Thyroid gland (tissue), 4 donors: Measurements from ENCODE around the gene SOCS7. TPM values are rescaled to one million over a fixed set of nuclear protein-coding genes. Genes with fewer than 3 reads are reported as not detected.

Experiments
- DNase-seq, 2 donors: peaks; one replicate each; pipeline ENCODE4 v3.0.0-alpha.2; 2019
- H3K27ac ChIP-seq, 3 donors: fragments of 200-600 bp; sonication (generic); 1 replicate in 2 of 3; 2 replicates in 1 of 3; pipeline ENCODE4 v1.5.1; 2016 to 2019; ENCODE audit warnings: mild to moderate bottlenecking in 1 of 3, moderate library complexity in 1 of 3
- H3K27me3 ChIP-seq: fragments of 200-600 bp; sonication (generic); one replicate; pipeline ENCODE4 v1.5.1; 2019
- H3K36me3 ChIP-seq, 2 donors: fragments of 200-600 bp; sonication (generic); one replicate each; pipeline ENCODE4 v1.5.1; 2016 to 2019
- H3K4me1 ChIP-seq, 2 donors: fragments of 200-600 bp; sonication (generic); one replicate each; pipeline ENCODE4 v1.5.1; 2017 to 2019
- H3K4me3 ChIP-seq, 3 donors: fragments of 200-600 bp; sonication (generic); replicated peaks in 1 of 3; 1 replicate in 2 of 3; 2 replicates in 1 of 3; pipeline ENCODE4 v1.5.1; 2016; ENCODE audit warnings: mild to moderate bottlenecking in 1 of 3
- H3K9me3 ChIP-seq: fragments of 200-600 bp; sonication (generic); one replicate; pipeline ENCODE4 v1.5.1; 2017
- CTCF ChIP-seq, 6 experiments: fragments of 200-600 bp in 3 of 6; fragments of 450-650 bp in 3 of 6; sonication (generic) in 3 of 6; IDR thresholded peaks; one replicate each; pipeline ENCODE4 v1.5.1; 2016 to 2019; ENCODE audit warnings: antibody characterized with exemption in 6 of 6, mild to moderate bottlenecking in 2 of 6, inconsistent platforms in 1 of 6, moderate library complexity in 1 of 6
- POLR2A ChIP-seq, 2 donors: fragments of 450-650 bp; IDR thresholded peaks; one replicate each; pipeline ENCODE4 v1.6.1; 2017; ENCODE audit warnings: antibody characterized with exemption in 2 of 2, mild to moderate bottlenecking in 2 of 2, moderate library complexity in 1 of 2
- WGBS, 2 donors: methylation state at CpG; one replicate each; pipeline ENCODE4 v1.1.5; 2017; 5-methylcytosine and 5-hydroxymethylcytosine counted together
- intact Hi-C: fragments of 100-400 bp; cut with DNase I; formaldehyde crosslinking; loops from one replicate; pipeline ENCODE4 v1.15.1; 2023
- total RNA-seq, 4 donors: library from RNA; depleted of rRNA; stranded (reverse); fragments of >200 nt; gene quantifications; one replicate each; pipeline ENCODE4 v1.2.3, GENCODE V29; 2016

SOCS7 gene
- total RNA-seq, 4 donors from 2014 or later: 17.1 to 22.3 (median 20.1) TPM

GRCh38 chr17:38454532-38454931 lies 102.9 kb downstream of the SOCS7 start:
- DNase-seq: peak; percentile 35 to 37

More at GRCh38 chr17:38454532-38454931, 102.9 kb downstream of the SOCS7 start:
- H3K4me1 ChIP-seq: peaks cover 0 to 32% of the 10 kb centered on the region in 2 donors
- peak in 1 of 2 donors; percentile 13 for TF ChIP-seq POLR2A (IDR thresholded peaks at IDR 0.05)
- no peak for TF ChIP-seq CTCF (IDR thresholded peaks at IDR 0.05)
- intact Hi-C loops: no loop called here
- H3K36me3 ChIP-seq: no peaks in the 10 kb centered on the region
- H3K27me3 ChIP-seq: no peaks in the 10 kb centered on the region
- peak overlapping the region in 2 of 3 donors; percentile 38 to 61 for H3K27ac ChIP-seq
- no peak overlapping the region for H3K4me3 ChIP-seq
- WGBS, 2 donors: 37 to 39% methylated on average over 10 to 12 of the region's 12 CpGs
- H3K9me3 ChIP-seq: no peaks in the 10 kb centered on the region

Other genes with a start within 250 kb of the SOCS7 start
- not detected for gene TBC1D3E, start 223.9 kb upstream of the SOCS7 start, total RNA-seq
- not detected for gene TBC1D3, start 159.3 kb upstream of the SOCS7 start, total RNA-seq
- gene MRPL45, start 54.7 kb upstream of the SOCS7 start, total RNA-seq: 10 to 100 TPM; 26.6 to 38.3 (median 30.3) TPM
- under 1 TPM in 2 of 4 donors, not detected in 2; under 0.01 to 0.13 TPM for gene GPR179, start 7.9 kb upstream of the SOCS7 start, total RNA-seq
- 10 to 100 TPM; 13.0 to 40.8 (median 24.6) TPM for gene ARHGAP23, start 76.6 kb downstream of the SOCS7 start, total RNA-seq